SH-SY5Y (cell line): Measurements from ENCODE around the gene EFCAB10.

Experiments
- GATA2 ChIP-seq: IDR thresholded peaks from 2 replicates; pipeline ENCODE4 v1.6.1; 2011; ENCODE audit warnings: mild to moderate bottlenecking, low read depth, low read length
- GATA3 ChIP-seq: IDR thresholded peaks from 2 replicates; pipeline ENCODE4 v1.6.1; 2011; ENCODE audit warnings: low read depth, mild to moderate bottlenecking, low read length, moderate library complexity

DNA sequence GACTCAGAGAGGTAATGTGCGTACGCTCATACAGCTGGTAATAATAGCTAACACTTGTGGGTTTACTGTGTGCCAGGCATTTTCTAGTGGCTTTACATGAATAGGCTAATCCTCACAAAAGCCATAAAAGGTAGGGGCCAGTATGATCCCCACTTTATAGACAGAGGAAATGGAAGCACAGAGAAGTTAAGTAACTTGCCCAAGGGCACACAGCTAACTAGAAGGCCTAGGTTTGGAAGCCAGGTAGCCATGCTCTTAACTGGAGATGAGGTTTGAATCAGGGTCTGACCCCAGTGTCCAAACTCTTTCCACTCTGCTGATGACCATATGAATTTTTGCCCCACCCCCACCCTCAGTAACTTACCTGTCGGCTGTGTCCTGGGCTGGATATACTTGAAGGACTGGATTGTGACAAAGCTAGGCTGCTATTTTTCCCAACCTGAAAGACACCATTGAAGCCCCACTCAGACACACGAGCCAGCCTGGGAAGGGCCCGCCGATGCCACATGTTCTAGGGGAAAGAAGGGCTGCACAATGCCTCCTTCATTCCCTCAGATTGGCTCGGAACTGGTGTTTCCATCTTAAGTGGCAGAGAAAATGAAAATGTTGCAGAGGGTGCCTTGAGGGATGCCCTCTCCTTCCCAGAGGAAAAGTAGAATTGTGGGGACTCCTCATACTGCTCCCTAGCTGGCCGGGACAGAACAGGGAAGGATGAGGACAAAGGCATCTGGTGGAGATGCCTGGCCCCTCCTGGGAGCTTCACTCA, 29.1 kb upstream of the EFCAB10 start:
- no peak for TF ChIP-seq GATA2
- TF ChIP-seq GATA3 = no peak
